Epithelial cell of proximal tubule (primary cell): ENCODE measurements around the gene ADGRD1. TPM values are rescaled to one million over a fixed set of nuclear protein-coding genes. Genes with fewer than 3 reads are reported as not detected.
"Not testable (repeated sequence)": the region's sequence is repeated elsewhere in the genome, so short reads cannot be mapped to it uniquely, and the experiment has no call there.

ENCODE experiments used
- DNase-seq: peaks from one replicate; pipeline ENCODE4 v3.0.0-alpha.2; 2011; ENCODE audit warnings: low read depth
- H3K4me3 ChIP-seq: 2 replicates; pipeline ENCODE4 v1.5.1; 2011; ENCODE audit warnings: low read depth, mild to moderate bottlenecking, low read length
- total RNA-seq: library from RNA; depleted of rRNA; stranded (reverse); fragments of >200 nt; gene quantifications from 2 replicates; pipeline ENCODE4 v1.2.3, GENCODE V29; 2015
- TF ChIP-seq, protein P1 (sequence below): conservative IDR thresholded peaks from 2 replicates; pipeline ENCODE4 v1.5.1; 2012; ENCODE audit warnings: low read depth, mild to moderate bottlenecking, low read length

Gene ADGRD1
- total RNA-seq, 1 donor from 2014 or later = not detected

DNA sequence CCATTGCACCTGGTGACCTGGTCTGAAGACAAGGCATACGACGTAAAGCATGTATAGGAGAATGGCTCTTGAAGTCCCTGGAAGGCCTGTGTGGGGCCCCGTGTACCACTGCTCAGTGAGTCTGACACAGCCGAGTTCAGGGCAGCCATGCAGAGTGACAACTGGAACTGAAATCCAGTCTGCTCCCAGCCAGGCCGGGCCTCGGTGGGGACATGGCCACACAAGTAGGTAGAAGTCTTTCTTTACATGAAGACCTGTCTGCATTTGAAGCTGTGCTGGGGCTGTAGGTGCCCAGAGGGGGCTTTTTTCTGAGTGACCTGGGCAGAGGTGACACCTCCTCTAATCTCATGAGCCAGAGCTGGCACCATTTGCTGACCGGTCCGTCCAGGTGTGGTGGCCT is 35.7 kb downstream of the ADGRD1 start:
- no peak for DNase-seq
- TF ChIP-seq, protein P1, sequence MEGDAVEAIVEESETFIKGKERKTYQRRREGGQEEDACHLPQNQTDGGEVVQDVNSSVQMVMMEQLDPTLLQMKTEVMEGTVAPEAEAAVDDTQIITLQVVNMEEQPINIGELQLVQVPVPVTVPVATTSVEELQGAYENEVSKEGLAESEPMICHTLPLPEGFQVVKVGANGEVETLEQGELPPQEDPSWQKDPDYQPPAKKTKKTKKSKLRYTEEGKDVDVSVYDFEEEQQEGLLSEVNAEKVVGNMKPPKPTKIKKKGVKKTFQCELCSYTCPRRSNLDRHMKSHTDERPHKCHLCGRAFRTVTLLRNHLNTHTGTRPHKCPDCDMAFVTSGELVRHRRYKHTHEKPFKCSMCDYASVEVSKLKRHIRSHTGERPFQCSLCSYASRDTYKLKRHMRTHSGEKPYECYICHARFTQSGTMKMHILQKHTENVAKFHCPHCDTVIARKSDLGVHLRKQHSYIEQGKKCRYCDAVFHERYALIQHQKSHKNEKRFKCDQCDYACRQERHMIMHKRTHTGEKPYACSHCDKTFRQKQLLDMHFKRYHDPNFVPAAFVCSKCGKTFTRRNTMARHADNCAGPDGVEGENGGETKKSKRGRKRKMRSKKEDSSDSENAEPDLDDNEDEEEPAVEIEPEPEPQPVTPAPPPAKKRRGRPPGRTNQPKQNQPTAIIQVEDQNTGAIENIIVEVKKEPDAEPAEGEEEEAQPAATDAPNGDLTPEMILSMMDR = no peak
- no peak overlapping the region for H3K4me3 ChIP-seq

DNA sequence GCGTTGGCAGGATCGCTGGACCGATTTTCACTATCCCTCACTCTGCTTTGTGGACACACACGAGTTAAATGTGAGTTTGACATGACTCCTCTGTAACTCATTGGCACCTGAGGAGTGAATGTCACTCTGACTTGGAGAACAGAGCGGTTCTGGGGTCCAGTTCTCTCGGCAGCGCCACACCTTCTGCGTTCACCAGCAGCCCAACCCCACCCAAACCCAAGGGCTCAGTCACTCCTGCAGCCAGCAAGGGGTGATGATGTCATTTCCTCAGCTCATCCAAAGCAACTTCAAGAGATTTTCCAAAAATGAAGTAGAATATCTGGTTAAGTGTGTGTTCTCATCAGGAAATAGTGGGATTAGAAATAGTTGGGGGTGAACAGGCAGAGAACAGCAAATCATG is 36.3 kb downstream of the ADGRD1 start:
- TF ChIP-seq, protein P1 = no peak
- no peak for DNase-seq
- H3K4me3 ChIP-seq = no peak overlapping the region

- H3K4me3 ChIP-seq = no peak overlapping the region
- TF ChIP-seq, protein P1 = no peak
- DNase-seq = no peak
Observed at GRCh38 chr12:130992448-130992847, 38.7 kb downstream of the ADGRD1 start.

DNA sequence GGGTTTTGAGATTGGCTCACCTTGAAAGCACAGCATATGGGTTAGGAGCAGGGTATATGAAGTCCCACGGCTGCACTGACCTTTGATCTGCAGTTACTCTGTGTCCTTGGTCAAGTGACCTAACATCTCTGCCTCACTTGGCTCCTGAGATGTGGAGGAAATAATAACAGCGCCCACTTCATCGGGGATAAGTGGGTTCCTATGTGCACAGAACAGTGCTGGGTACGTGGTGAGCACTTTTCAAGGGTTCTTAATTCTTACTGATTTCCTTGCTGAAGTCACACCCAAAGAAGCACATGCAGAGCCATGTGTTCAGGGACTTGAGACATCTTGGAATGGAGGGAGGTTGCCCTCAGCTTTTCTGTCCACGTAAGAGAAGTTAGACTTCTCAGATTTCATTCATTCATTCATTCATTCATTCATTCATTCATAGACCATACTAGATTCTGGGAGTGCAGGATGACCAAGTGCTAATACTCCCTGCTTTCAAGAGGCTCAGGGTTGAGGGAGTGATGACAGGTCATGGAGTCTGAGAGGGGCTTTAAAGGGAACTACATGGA is 39.4 kb downstream of the ADGRD1 start:
- H3K4me3 ChIP-seq = no peak overlapping the region
- DNase-seq = no peak
- TF ChIP-seq, protein P1 = no peak

DNA sequence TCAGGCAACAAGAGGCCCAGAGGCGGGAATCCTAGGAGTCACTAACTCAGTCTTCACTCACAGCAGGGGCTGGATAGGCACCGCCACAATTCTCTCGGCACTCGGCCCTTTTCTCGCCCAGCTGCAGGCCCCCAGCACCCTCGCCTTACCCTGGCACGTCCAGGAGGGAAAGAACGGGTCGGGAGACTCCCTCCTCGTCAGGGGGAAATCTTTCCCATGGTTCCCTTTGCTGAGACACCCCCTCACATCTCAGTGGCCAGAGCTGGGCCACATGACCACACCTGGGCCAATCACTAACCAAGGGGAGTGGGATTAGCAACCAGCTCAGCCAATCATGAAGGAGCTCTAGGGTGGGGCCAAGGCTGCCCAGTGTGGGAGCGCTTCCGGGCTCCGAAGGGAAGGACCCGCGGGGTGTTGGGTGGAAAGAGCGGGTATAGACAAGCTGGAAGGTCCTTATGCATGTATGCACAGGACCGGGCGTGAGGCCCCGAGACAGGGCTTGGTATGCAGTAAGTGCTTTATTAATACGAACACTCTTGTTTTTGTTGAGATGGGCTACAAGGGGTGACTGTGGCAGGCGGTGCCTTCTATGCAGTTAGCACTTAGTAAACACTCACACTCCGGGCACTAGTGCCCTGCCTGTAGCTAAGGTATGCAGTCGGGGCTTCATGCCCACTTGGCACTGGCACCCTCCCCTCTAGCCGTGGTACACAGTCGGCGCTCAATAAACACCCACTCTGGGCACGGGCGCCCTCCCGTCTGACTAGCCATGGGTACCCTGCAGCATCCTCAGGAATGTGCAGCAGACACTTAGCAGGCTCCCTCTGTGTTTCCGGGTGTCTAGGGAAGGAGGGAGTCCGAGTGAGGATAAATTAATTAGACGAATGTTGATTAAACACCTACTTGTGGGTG is 40.3 kb downstream of the ADGRD1 start:
- DNase-seq = no peak
- H3K4me3 ChIP-seq = no peak overlapping the region
- TF ChIP-seq, protein P1 = no peak

DNA sequence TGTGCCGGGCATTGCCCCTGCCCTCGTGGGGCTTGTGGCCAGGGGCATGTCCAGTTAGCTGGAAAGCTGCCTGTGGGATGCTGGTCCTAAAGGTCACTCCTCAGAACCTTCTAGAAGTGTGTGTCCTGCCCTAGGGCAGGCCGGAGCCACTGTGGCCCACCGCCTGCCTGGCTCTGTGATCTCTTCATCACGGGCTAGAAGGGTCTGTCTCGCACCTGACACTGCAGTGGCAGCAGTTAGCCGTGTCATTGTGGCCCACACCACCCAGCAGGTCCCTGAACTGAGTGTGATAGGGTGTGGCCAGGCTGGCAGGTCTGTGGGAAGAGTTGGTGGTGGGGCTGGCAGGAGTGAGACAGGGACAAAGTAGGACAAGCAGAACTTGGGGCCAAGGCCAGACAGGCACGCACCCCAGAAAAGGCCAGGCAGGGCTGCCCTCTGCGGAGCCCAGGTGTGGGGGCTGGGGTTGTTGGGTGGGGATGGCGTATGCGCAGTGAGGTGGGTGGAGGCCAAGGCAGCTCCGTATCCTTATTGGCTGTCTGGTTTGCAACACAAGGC is 41.2 kb downstream of the ADGRD1 start:
- H3K4me3 ChIP-seq = no peak overlapping the region
- no peak for DNase-seq

DNA sequence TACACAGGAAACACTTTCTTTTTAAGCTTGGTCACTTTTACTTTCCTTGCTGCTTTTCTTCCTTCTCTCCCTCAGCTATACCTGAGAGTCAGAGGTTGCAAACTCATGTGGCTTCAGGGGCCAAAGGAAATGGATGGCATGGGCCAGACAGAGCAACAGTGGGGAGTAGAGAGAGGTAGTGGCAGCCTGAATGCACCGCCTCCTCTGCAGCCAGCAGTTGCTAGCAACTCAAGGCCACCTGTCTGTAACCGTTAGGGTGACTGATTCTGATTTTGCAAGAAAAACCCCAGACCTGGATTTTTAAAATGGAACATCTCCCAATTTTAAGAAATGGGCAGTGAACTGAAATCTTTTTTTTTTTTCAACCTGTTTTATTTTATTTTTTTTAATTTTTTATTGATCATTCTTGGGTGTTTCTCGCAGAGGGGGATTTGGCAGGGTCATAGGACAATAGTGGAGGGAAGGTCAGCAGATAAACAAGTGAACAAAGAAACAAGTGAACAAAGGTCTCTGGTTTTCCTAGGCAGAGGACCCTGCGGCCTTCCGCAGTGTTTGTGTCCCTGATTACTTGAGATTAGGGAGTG is 41.8 kb downstream of the ADGRD1 start:
- not testable (repeated sequence) for H3K4me3 ChIP-seq, DNase-seq

More for the DNA sequence above, 41.2 kb downstream of the ADGRD1 start:
- TF ChIP-seq, protein P1 = no peak
